ENCODE measurements around the gene PGF.

DNA sequence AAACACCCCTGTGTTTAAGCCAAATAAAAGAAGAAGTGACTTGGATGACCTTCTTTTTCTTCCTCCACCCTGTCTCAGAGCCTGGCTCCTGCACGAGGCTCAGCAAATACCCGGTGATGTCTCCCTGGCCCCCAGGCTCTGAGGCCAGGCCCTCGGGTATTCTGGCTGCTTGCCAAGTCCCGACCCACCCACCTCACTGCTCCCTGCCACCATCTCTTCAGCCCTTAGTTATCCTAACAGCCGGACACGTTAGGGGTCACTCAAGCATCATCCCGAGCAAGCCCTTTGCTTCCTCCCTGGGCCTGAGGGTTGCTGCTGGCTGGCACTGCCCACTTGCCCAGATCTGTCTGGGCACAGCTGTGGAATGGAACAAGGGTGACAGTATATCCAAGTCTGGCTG, 39.6 kb downstream of the PGF start:
- TF ChIP-seq ZNF274 (IDR thresholded peaks at IDR 0.05; ENCODE audit: low read depth, low read length) = no peak
- no peak for TF ChIP-seq YY1 (IDR thresholded peaks at IDR 0.05; ENCODE audit: insufficient read depth, insufficient read length)
- TF ChIP-seq SUZ12 (IDR thresholded peaks at IDR 0.05; ENCODE audit: extremely low read depth, insufficient read depth, insufficient read length) = no peak
